BLaER1 (cell line): ENCODE measurements around the gene SH3BP5.

Experiments
- H3K27ac ChIP-seq: shearing (Covaris generic); formaldehyde crosslinking; 2 replicates; pipeline ENCODE4 v1.8.1; 2022
- H3K27me3 ChIP-seq: shearing (Covaris generic); formaldehyde crosslinking; 2 replicates; pipeline ENCODE4 v1.8.1; 2022
- H3K36me3 ChIP-seq: shearing (Covaris generic); formaldehyde crosslinking; 2 replicates; pipeline ENCODE4 v1.8.1; 2022
- H3K4me1 ChIP-seq: shearing (Covaris generic); formaldehyde crosslinking; 2 replicates; pipeline ENCODE4 v1.8.1; 2022
- H3K4me2 ChIP-seq: shearing (Covaris generic); formaldehyde crosslinking; 2 replicates; pipeline ENCODE4 v1.8.1; 2022
- H3K4me3 ChIP-seq: shearing (Covaris generic); formaldehyde crosslinking; 2 replicates; pipeline ENCODE4 v1.8.1; 2022
- H3K9ac ChIP-seq: shearing (Covaris generic); formaldehyde crosslinking; 2 replicates; pipeline ENCODE4 v1.8.1; 2022
- H3K9me3 ChIP-seq: shearing (Covaris generic); formaldehyde crosslinking; 2 replicates; pipeline ENCODE4 v1.8.1; 2022
- H4K20me1 ChIP-seq: shearing (Covaris generic); formaldehyde crosslinking; 2 replicates; pipeline ENCODE4 v1.8.1; 2022
- Cebpa-rat ChIP-seq: shearing (Covaris generic); IDR thresholded peaks from 2 replicates; pipeline ENCODE4 v1.8.1; 2022

SH3BP5 gene

GRCh38 chr3:15279671-15280402 is 52.5 kb downstream of the SH3BP5 start:
- Histone ChIP-seq H3K27me3 (peaks cover 7% of the 10 kb centered on the region), H3K4me3 (no peak overlapping the region), H3K4me1 (peaks cover 12% of the 10 kb centered on the region), H3K36me3 (no peaks in the 10 kb centered on the region), H3K9ac (no peak overlapping the region), H3K27ac (no peak overlapping the region), H3K4me2 (no peak overlapping the region), H3K9me3 (no peaks in the 10 kb centered on the region), H4K20me1 (0 out of 2 replicates have a peak, but pooled peaks cover 2% of the 10 kb centered on the region)
- TF ChIP-seq Cebpa-rat = no peak

- Histone ChIP-seq H3K27ac (no peak overlapping the region), H3K27me3 (peaks cover 13% of the 10 kb centered on the region), H4K20me1 (0 out of 2 replicates have a peak, but pooled peaks cover 6% of the 10 kb centered on the region), H3K4me1 (peaks cover 6% of the 10 kb centered on the region), H3K9me3 (no peaks in the 10 kb centered on the region), H3K9ac (no peak overlapping the region), H3K36me3 (no peaks in the 10 kb centered on the region), H3K4me2 (no peak overlapping the region), H3K4me3 (no peak overlapping the region)
- no peak for TF ChIP-seq Cebpa-rat
Measured at GRCh38 chr3:15279205-15279604, 53.2 kb downstream of the SH3BP5 start.

- no peaks in the 10 kb centered on the region for H3K9me3 ChIP-seq
- no peaks in the 10 kb centered on the region for H3K36me3 ChIP-seq
- H4K20me1 ChIP-seq = peaks cover 9% of the 10 kb centered on the region; the same call in 1 of the 2 replicates
- H3K4me3 ChIP-seq = no peak overlapping the region
- no peak overlapping the region for H3K4me2 ChIP-seq
- peaks cover 2% of the 10 kb centered on the region; the same call in 1 of the 2 replicates for H3K4me1 ChIP-seq
- TF ChIP-seq Cebpa-rat = no peak
- no peak overlapping the region for H3K27ac ChIP-seq
- H3K27me3 ChIP-seq = peaks cover 25% of the 10 kb centered on the region
- H3K9ac ChIP-seq = no peak overlapping the region
Measured at GRCh38 chr3:15277861-15278500, 54.4 kb downstream of the SH3BP5 start.

- Histone ChIP-seq H3K4me2 (no peak overlapping the region), H4K20me1 (peaks cover 27% of the 10 kb centered on the region), H3K9me3 (no peaks in the 10 kb centered on the region), H3K9ac (no peak overlapping the region), H3K27ac (no peak overlapping the region), H3K36me3 (no peaks in the 10 kb centered on the region), H3K27me3 (peaks cover 33% of the 10 kb centered on the region), H3K4me3 (no peak overlapping the region), H3K4me1 (peaks cover 20% of the 10 kb centered on the region)
- TF ChIP-seq Cebpa-rat = no peak
Measured at GRCh38 chr3:15276028-15276724, 56.2 kb downstream of the SH3BP5 start.

- Histone ChIP-seq H3K27me3 (peaks cover 58% of the 10 kb centered on the region), H3K4me3 (no peak overlapping the region), H3K4me1 (peaks cover 31% of the 10 kb centered on the region), H3K9ac (no peak overlapping the region), H3K9me3 (no peaks in the 10 kb centered on the region), H3K4me2 (no peak overlapping the region), H4K20me1 (peaks cover 53% of the 10 kb centered on the region), H3K36me3 (no peaks in the 10 kb centered on the region), H3K27ac (no peak overlapping the region)
- no peak for TF ChIP-seq Cebpa-rat
Measured at GRCh38 chr3:15273227-15273626, 59.2 kb downstream of the SH3BP5 start.

- Histone ChIP-seq H3K27me3 (peaks cover 61% of the 10 kb centered on the region), H3K27ac (no peak overlapping the region), H3K4me1 (peaks cover 31% of the 10 kb centered on the region), H3K9ac (no peak overlapping the region), H3K4me2 (peak overlapping the region; percentile 73), H4K20me1 (peaks cover 54% of the 10 kb centered on the region), H3K4me3 (no peak overlapping the region), H3K9me3 (no peaks in the 10 kb centered on the region), H3K36me3 (no peaks in the 10 kb centered on the region)
- TF ChIP-seq Cebpa-rat = no peak
Measured at GRCh38 chr3:15272426-15273196, 59.8 kb downstream of the SH3BP5 start.

GRCh38 chr3:15271785-15272381 is 60.5 kb downstream of the SH3BP5 start:
- H3K27me3 ChIP-seq = peaks cover 61% of the 10 kb centered on the region
- H3K4me3 ChIP-seq = no peak overlapping the region
- no peaks in the 10 kb centered on the region for H3K36me3 ChIP-seq
- no peaks in the 10 kb centered on the region for H3K9me3 ChIP-seq
- no peak overlapping the region for H3K9ac ChIP-seq
- peak overlapping the region; percentile 73 for H3K4me2 ChIP-seq
- peaks cover 59% of the 10 kb centered on the region for H4K20me1 ChIP-seq
- no peak for TF ChIP-seq Cebpa-rat
- peaks cover 31% of the 10 kb centered on the region for H3K4me1 ChIP-seq
- H3K27ac ChIP-seq = no peak overlapping the region

GRCh38 chr3:15271030-15271429 is 61.4 kb downstream of the SH3BP5 start:
- H3K9ac ChIP-seq = no peak overlapping the region
- peaks cover 31% of the 10 kb centered on the region for H3K4me1 ChIP-seq
- H3K27me3 ChIP-seq = peaks cover 61% of the 10 kb centered on the region
- peaks cover 59% of the 10 kb centered on the region for H4K20me1 ChIP-seq
- no peak overlapping the region for H3K27ac ChIP-seq
- peak overlapping the region; percentile 73 for H3K4me2 ChIP-seq
- no peak for TF ChIP-seq Cebpa-rat
- no peaks in the 10 kb centered on the region for H3K36me3 ChIP-seq
- no peaks in the 10 kb centered on the region for H3K9me3 ChIP-seq
- H3K4me3 ChIP-seq = no peak overlapping the region
